ENCODE results near the gene TBC1D24.

GRCh38 chr16:2513405-2514332, 38.7 kb downstream of the TBC1D24 start, which contains the start of gene ATP6V0C:
- TF ChIP-seq REST (IDR thresholded peaks at IDR 0.05; ENCODE audit: unreplicated experiment), result no peak
- no peak for TF ChIP-seq CTCF (conservative IDR thresholded peaks at IDR 0.05; ENCODE audit: low read depth in 2 of 2)
- TF ChIP-seq CREB1 (CRISPR knock-in tag; IDR thresholded peaks at IDR 0.05; ENCODE audit: low read depth), result peak; percentile 97
- TF ChIP-seq POLR2AphosphoS5 (IDR thresholded peaks at IDR 0.05; ENCODE audit: low read depth), result peak; percentile 77
- TF ChIP-seq EZH2 (IDR thresholded peaks at IDR 0.05; ENCODE audit: low read depth, unreplicated experiment), result no peak
- TF ChIP-seq EZH2phosphoT487 (IDR thresholded peaks at IDR 0.05; ENCODE audit: unreplicated experiment), result no peak
- TF ChIP-seq NANOG (IDR thresholded peaks at IDR 0.05; ENCODE audit: borderline replicate concordance), result no peak
- no peak for TF ChIP-seq ZNF331 (CRISPR knock-in tag; IDR thresholded peaks at IDR 0.05; ENCODE audit: low read depth)
- no peak for TF ChIP-seq JUNB (IDR thresholded peaks at IDR 0.05; ENCODE audit: unreplicated experiment)
- no peak for TF ChIP-seq ZNF114 (CRISPR knock-in tag; IDR thresholded peaks at IDR 0.05)
- TF ChIP-seq ETS1 (IDR thresholded peaks at IDR 0.05), result no peak
